Measurements from ENCODE around the gene TCF12. TPM values are rescaled to one million over a fixed set of nuclear protein-coding genes. Genes with fewer than 3 reads are reported as not detected.

TCF12 gene
- total RNA-seq, 1 donor from 2014 or later: 164 TPM

DNA sequence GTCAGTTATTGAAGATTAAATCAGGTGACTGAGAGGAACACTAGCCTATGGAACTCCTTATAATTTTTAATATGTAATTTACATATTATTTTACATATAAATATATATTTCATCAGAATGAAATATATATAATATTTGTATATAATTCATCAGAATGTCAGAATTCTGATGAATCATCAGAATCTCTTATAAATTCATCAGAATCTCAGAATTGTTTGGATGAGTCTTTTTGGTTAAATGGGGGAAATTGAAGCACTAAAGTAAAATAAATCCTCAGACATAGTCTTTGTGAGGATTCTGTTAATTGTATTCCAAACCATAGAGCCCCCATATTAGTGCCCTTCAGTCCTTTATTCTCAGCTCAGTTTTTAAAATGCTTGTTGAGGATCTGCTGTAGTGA is 15.4 kb downstream of the TCF12 start:
- Mint-ChIP-seq H3K27me3 (ENCODE audit: unreplicated experiment) (no peaks in the 10 kb centered on the region), H3K27ac (ENCODE audit: unreplicated experiment) (no peak overlapping the region), H3K4me1 (ENCODE audit: unreplicated experiment) (peaks cover 57% of the 10 kb centered on the region), H3K4me3 (ENCODE audit: unreplicated experiment) (no peak overlapping the region), H3K36me3 (ENCODE audit: unreplicated experiment) (peaks cover 36% of the 10 kb centered on the region), H3K9me3 (ENCODE audit: unreplicated experiment) (peaks cover 10% of the 10 kb centered on the region)
- TF ChIP-seq, protein P1, sequence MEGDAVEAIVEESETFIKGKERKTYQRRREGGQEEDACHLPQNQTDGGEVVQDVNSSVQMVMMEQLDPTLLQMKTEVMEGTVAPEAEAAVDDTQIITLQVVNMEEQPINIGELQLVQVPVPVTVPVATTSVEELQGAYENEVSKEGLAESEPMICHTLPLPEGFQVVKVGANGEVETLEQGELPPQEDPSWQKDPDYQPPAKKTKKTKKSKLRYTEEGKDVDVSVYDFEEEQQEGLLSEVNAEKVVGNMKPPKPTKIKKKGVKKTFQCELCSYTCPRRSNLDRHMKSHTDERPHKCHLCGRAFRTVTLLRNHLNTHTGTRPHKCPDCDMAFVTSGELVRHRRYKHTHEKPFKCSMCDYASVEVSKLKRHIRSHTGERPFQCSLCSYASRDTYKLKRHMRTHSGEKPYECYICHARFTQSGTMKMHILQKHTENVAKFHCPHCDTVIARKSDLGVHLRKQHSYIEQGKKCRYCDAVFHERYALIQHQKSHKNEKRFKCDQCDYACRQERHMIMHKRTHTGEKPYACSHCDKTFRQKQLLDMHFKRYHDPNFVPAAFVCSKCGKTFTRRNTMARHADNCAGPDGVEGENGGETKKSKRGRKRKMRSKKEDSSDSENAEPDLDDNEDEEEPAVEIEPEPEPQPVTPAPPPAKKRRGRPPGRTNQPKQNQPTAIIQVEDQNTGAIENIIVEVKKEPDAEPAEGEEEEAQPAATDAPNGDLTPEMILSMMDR (IDR thresholded peaks at IDR 0.05): no peak
- no peak for DNase-seq (ENCODE audit: extremely low spot score, unreplicated experiment)

DNA sequence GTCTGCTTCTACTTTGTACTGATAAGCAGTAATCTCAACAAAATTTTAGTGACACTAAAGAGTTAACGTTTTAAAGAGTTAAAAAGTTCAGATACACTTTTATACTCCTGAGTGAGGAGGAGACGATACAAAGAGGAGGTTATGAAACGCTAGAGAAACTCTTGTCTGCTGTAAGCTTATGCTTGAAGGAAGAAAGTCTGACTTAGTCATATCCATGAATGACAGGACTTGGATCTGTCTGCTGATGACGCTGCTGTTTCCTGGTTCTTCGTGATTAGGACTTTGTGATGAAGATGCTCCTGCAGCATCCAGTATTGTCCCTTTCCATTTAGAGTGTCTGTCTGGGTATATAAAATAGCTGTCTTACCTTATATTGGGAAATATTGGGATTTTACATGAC is 15.8 kb downstream of the TCF12 start:
- TF ChIP-seq, protein P1 (IDR thresholded peaks at IDR 0.05): no peak
- H3K9me3 Mint-ChIP-seq (ENCODE audit: unreplicated experiment): peaks cover 10% of the 10 kb centered on the region
- DNase-seq (ENCODE audit: extremely low spot score, unreplicated experiment): no peak
- H3K27me3 Mint-ChIP-seq (ENCODE audit: unreplicated experiment): no peaks in the 10 kb centered on the region
- H3K36me3 Mint-ChIP-seq (ENCODE audit: unreplicated experiment): peaks cover 36% of the 10 kb centered on the region
- H3K27ac Mint-ChIP-seq (ENCODE audit: unreplicated experiment): no peak overlapping the region
- H3K4me1 Mint-ChIP-seq (ENCODE audit: unreplicated experiment): peaks cover 52% of the 10 kb centered on the region
- no peak overlapping the region for H3K4me3 Mint-ChIP-seq (ENCODE audit: unreplicated experiment)

DNA sequence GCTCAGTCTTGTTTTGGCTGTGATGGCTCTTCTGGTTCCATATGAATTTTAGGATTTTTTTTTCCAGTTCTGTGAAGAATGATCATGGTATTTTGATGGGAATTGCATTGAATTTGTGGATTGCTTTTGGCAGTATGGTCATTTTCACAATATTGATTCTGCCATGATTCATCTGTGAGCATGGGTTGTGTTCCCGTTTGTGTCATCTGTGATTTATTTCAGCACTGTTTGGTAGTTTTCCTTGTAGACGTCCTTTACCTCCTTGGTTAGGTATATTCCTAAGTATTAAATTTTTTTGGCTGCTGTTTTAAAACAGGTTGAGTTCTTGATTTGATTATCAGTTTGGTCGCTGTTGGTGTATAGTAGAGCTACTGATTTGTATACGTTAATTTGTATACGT is 18.5 kb downstream of the TCF12 start:
- DNase-seq (ENCODE audit: extremely low spot score, unreplicated experiment): no peak
- peaks cover 24% of the 10 kb centered on the region for H3K36me3 Mint-ChIP-seq (ENCODE audit: unreplicated experiment)
- TF ChIP-seq, protein P1 (IDR thresholded peaks at IDR 0.05): no peak
- peaks cover 25% of the 10 kb centered on the region for H3K4me1 Mint-ChIP-seq (ENCODE audit: unreplicated experiment)
- no peaks in the 10 kb centered on the region for H3K27me3 Mint-ChIP-seq (ENCODE audit: unreplicated experiment)
- no peak overlapping the region for H3K4me3 Mint-ChIP-seq (ENCODE audit: unreplicated experiment)
- H3K9me3 Mint-ChIP-seq (ENCODE audit: unreplicated experiment): peaks cover 10% of the 10 kb centered on the region
- H3K27ac Mint-ChIP-seq (ENCODE audit: unreplicated experiment): no peak overlapping the region

DNA sequence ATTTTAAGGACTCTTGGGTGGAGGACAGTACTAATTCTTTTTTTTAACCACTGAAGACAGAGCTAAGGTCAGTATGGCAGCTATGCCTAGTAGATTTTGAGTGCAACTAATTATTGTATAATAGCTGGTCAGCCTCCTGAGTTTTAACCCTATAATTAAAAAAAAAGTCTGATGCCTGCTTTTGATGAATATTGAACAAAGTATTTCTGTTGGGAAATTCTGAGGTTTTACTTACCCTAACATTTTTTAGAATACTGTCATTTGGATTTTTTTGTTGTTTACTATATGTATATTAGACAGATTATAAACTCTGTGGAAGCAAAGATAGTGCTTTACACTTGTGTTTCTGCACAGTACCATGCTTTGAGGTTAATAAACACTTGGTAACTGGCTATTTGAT is 20.8 kb downstream of the TCF12 start:
- no peak overlapping the region for H3K4me3 Mint-ChIP-seq (ENCODE audit: unreplicated experiment)
- DNase-seq (ENCODE audit: extremely low spot score, unreplicated experiment): no peak

DNA sequence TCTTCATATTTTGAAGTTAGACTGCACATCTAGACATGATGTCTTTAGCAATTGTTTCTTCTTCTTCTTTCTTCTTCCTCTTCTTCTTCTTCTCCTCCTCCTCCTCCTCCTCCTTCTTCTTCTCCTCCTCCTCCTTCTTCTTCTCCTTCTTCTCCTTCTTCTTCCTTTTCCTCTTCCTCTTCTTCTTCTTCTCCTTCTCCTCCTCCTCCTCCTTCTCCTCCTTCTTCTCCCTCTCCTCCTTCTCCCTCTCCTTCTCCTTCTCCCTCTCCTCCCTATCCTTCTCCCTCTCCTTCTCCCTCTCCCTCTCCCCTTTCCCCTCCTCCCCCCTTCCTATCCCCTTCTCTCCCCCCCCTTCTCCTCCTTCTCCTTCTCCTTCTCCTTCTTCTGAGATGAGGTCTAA is 21.9 kb downstream of the TCF12 start:
- peaks cover 16% of the 10 kb centered on the region for H3K4me1 Mint-ChIP-seq (ENCODE audit: unreplicated experiment)
- H3K27me3 Mint-ChIP-seq (ENCODE audit: unreplicated experiment): no peaks in the 10 kb centered on the region
- no peak overlapping the region for H3K4me3 Mint-ChIP-seq (ENCODE audit: unreplicated experiment)
- H3K36me3 Mint-ChIP-seq (ENCODE audit: unreplicated experiment): peaks cover 24% of the 10 kb centered on the region
- peaks cover 10% of the 10 kb centered on the region for H3K9me3 Mint-ChIP-seq (ENCODE audit: unreplicated experiment)
- DNase-seq (ENCODE audit: extremely low spot score, unreplicated experiment): no peak
- no peak overlapping the region for H3K27ac Mint-ChIP-seq (ENCODE audit: unreplicated experiment)
- TF ChIP-seq, protein P1 (IDR thresholded peaks at IDR 0.05): no peak

More for the DNA sequence above, 20.8 kb downstream of the TCF12 start:
- TF ChIP-seq, protein P1 (IDR thresholded peaks at IDR 0.05): no peak
- Mint-ChIP-seq H3K4me1 (ENCODE audit: unreplicated experiment) (peaks cover 18% of the 10 kb centered on the region), H3K27ac (ENCODE audit: unreplicated experiment) (no peak overlapping the region), H3K27me3 (ENCODE audit: unreplicated experiment) (no peaks in the 10 kb centered on the region), H3K9me3 (ENCODE audit: unreplicated experiment) (peaks cover 10% of the 10 kb centered on the region), H3K36me3 (ENCODE audit: unreplicated experiment) (peaks cover 22% of the 10 kb centered on the region)

Measured in osteocyte (in vitro differentiated cells).